MM.1S (cell line): ENCODE measurements around the gene JPH3.

Experiments used
- EZH2 ChIP-seq: fragments of 300-600 bp; sonication (generic); optimal IDR thresholded peaks from 2 replicates; pipeline ENCODE3; 2017; ENCODE audit warnings: low read depth, mild to moderate bottlenecking, antibody characterized with exemption, low read length, mixed read lengths
- EZH2phosphoT487 ChIP-seq: fragments of 300-600 bp; sonication (generic); IDR thresholded peaks from 2 replicates; pipeline ENCODE4 v1.6.1; 2018; ENCODE audit warnings: antibody characterized with exemption, low read length
- TF ChIP-seq, protein P1 (sequence below): fragments of 300-600 bp; sonication (generic); IDR thresholded peaks from 2 replicates; pipeline ENCODE4 v1.5.1; 2016; ENCODE audit warnings: antibody characterized with exemption, low read length, mixed read lengths

DNA sequence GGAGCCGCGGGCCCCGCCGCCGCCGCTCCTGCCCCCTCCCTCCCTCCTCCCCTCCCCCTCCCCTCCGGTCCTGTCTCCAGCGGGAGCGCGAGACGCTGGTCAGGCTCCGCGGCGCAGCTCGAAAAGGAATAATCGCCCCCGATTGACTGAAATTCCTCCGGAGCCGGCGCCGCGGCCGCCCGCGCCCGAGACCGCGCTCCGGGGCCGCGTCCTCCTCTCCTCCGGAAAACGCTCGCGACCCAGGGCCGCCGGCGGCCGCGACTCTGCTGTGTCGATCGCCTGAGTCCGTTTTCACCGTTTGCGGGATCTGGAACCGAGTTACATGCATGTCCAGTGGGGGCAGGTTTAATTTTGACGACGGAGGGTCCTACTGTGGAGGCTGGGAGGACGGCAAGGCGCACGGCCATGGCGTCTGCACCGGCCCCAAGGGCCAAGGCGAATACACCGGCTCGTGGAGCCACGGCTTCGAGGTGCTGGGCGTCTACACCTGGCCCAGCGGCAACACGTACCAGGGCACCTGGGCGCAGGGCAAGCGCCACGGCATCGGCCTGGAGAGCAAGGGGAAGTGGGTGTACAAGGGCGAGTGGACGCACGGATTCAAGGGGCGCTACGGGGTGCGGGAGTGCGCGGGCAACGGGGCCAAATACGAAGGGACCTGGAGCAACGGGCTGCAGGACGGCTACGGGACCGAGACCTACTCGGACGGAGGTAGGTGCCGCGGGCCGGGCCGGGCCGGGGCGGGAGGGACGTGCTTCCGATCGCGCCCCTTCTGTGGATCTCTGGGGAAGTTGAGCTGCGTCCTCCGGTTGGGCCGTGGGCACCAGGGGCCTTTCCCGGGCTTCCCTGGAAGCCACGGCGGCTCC, 744 bp downstream of the JPH3 start:
- TF ChIP-seq, protein P1, sequence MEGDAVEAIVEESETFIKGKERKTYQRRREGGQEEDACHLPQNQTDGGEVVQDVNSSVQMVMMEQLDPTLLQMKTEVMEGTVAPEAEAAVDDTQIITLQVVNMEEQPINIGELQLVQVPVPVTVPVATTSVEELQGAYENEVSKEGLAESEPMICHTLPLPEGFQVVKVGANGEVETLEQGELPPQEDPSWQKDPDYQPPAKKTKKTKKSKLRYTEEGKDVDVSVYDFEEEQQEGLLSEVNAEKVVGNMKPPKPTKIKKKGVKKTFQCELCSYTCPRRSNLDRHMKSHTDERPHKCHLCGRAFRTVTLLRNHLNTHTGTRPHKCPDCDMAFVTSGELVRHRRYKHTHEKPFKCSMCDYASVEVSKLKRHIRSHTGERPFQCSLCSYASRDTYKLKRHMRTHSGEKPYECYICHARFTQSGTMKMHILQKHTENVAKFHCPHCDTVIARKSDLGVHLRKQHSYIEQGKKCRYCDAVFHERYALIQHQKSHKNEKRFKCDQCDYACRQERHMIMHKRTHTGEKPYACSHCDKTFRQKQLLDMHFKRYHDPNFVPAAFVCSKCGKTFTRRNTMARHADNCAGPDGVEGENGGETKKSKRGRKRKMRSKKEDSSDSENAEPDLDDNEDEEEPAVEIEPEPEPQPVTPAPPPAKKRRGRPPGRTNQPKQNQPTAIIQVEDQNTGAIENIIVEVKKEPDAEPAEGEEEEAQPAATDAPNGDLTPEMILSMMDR: no peak
- TF ChIP-seq EZH2 (no peak), EZH2phosphoT487 (no peak)
